HAP-1 (cell line): Measurements from ENCODE around the gene COMMD9.

ENCODE experiments used
- DNase-seq, 2 experiments: peaks; one replicate each; pipeline ENCODE4 v3.0.0-alpha.2; 2016 to 2020; ENCODE audit warnings: low spot score in 2 of 2
- H3K27me3 ChIP-seq: fragments of 250-450 bp; sonication (Bioruptor Pico); 2 replicates; pipeline ENCODE4 v1.5.1; 2020; ENCODE audit warnings: low read depth, mild to moderate bottlenecking, moderate library complexity
- H3K36me3 ChIP-seq: fragments of 250-450 bp; sonication (Bioruptor Pico); replicated peaks from 2 replicates; pipeline ENCODE4 v1.5.1; 2020; ENCODE audit warnings: mild to moderate bottlenecking
- H3K4me1 ChIP-seq: fragments of 250-450 bp; sonication (Bioruptor Pico); 2 replicates; pipeline ENCODE4 v1.5.1; 2020; ENCODE audit warnings: mild to moderate bottlenecking
- H3K4me3 ChIP-seq: fragments of 250-450 bp; sonication (Bioruptor Pico); 2 replicates; pipeline ENCODE4 v1.5.1; 2020; ENCODE audit warnings: mild to moderate bottlenecking, moderate library complexity
- H3K9me3 ChIP-seq: fragments of 250-450 bp; sonication (Bioruptor Pico); 2 replicates; pipeline ENCODE4 v1.5.1; 2020; ENCODE audit warnings: mild to moderate bottlenecking, moderate library complexity
- in situ Hi-C: fragments of 300-500 bp; cut with MboI; formaldehyde crosslinking; loops from 3 replicates; pipeline ENCODE4 v1.14.3; 2020; ENCODE audit warnings: low sequenced_read_pairs, inconsistent platforms, mixed read lengths

Gene COMMD9

DNA sequence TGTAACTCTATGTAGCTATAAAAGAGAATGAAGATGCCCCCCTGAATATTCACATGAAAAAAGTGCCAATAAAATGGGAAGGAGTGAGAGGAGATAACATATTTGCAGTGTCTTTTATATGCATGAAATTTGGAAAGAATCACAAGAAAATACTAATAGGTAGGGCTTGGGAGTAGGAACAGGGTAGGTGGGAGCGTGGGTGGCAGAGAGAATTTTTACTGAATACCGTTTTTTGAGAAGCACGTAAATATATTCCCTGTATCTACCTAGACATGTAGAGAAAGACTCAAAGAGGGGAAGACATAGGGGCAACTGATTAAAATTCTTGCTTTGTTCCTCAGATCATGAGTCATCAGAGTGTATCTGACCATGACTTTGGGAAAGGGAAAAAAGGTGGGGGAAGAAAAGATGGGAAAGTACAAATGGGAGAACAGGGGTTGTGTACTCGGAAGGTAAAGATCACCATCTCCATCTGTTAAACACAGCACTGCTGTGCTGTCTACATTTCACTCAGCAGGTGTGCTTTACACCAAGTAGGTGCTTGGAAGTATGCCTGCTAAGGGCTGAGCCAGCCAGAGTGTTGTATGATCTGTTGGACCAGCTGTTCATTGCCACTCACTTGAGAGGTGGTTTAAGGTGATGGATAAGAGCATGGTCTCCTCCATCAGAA is 22.8 kb upstream of the COMMD9 start:
- no peak overlapping the region for H3K4me3 ChIP-seq
- H3K9me3 ChIP-seq = no peaks in the 10 kb centered on the region
- in situ Hi-C loops = no loop called here
- DNase-seq = no peak
- peaks cover 32% of the 10 kb centered on the region for H3K27me3 ChIP-seq
- H3K36me3 ChIP-seq = no peaks in the 10 kb centered on the region
- no peaks in the 10 kb centered on the region for H3K4me1 ChIP-seq

DNA sequence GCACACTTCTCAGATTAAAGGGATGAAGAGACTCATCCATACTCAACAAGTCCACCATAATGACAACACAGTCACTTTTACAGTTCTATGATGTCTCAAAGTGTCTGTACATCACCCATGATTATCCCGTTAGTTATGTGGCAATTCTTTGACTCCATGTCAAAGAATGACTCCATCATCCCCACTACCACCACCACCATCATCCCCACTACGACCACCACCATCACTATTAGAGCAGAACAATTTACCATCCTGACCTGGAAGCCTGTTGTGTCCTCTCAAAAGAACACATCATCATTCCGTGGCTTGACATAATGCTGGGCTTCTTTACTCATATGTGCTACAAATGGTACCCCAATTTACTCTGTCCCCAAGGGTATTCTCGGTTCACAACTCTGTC is 20.6 kb upstream of the COMMD9 start:
- no peak overlapping the region for H3K4me3 ChIP-seq
- in situ Hi-C loops = loop anchor here (10.0 kb wide), 1 partner anchor 165 kb away; no protein-coding TSS in a partner anchor
- H3K36me3 ChIP-seq = no peaks in the 10 kb centered on the region
- no peak for DNase-seq
- no peaks in the 10 kb centered on the region for H3K4me1 ChIP-seq
- H3K9me3 ChIP-seq = no peaks in the 10 kb centered on the region
- H3K27me3 ChIP-seq = peaks cover 14% of the 10 kb centered on the region

DNA sequence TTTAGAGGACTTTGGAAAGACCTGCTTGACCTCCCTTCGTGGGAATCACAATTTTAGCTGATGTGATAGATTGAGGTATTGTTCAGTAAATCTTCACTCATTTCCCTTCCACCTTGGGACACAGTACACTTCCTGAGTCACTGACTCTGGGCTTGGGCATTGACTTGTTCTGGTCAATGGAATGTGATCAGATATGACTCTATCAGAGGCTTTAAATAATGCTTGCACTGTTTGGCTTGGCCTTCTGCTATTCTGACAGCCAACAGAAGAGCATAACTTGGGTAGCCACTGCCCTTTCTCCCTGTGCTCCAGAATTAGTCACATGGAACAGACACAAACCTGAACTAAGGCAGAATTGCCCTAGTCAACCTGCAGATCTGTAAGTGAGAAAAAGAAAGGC is 19.4 kb upstream of the COMMD9 start:
- Histone ChIP-seq H3K4me1 (no peaks in the 10 kb centered on the region), H3K36me3 (no peaks in the 10 kb centered on the region), H3K4me3 (no peak overlapping the region), H3K27me3 (peaks cover 2% of the 10 kb centered on the region), H3K9me3 (no peaks in the 10 kb centered on the region)
- no peak for DNase-seq
- in situ Hi-C loops = loop anchor here (10.0 kb wide), 1 partner anchor 166 kb away; no protein-coding TSS in a partner anchor

DNA sequence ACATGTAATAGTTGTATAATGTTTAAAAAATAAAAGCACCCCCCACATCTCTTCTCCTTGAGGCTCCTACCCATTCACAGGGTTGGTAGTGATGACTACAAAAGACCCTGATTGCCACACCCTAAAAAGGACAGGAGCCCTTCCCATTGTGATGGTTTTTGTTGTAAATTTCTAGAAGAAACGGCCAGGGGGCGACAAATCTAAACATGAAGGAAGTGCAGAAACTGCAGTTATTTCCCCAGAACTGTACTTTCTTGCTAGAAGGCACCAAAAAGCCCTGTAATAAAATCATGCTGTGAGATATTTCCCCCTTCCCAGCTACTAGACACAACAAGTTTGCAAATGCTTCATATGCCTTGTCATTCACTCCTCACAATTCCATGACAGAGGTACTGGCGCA is 17.7 kb upstream of the COMMD9 start:
- Histone ChIP-seq H3K4me1 (no peaks in the 10 kb centered on the region), H3K9me3 (no peaks in the 10 kb centered on the region), H3K36me3 (no peaks in the 10 kb centered on the region), H3K27me3 (no peaks in the 10 kb centered on the region), H3K4me3 (no peak overlapping the region)
- in situ Hi-C loops = loop anchor here (10.0 kb wide), 1 partner anchor 168 kb away; no protein-coding TSS in a partner anchor
- peak; percentile 22 to 55 for DNase-seq

DNA sequence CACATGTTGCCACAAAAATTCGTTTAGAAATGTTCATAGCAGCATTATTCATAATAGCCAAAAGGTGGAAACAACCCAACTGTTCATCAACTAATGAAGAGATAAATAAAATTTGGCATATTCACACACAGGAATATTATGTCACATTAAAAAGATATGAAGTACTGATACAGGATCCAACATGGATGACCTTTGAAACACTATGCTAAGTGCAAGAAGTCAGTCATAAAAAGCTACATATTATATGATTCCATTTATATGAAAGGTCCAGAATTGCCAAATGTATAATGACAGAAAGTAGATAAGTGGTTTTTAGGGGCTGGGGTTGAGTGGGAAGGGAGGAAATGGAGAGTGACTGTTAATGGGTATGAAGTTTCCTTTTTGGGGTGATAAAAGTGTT is 15.8 kb upstream of the COMMD9 start:
- H3K27me3 ChIP-seq = no peaks in the 10 kb centered on the region
- H3K9me3 ChIP-seq = no peaks in the 10 kb centered on the region
- in situ Hi-C loops = loop anchor here (10.0 kb wide), 1 partner anchor 170 kb away; no protein-coding TSS in a partner anchor
- no peaks in the 10 kb centered on the region for H3K4me1 ChIP-seq
- H3K4me3 ChIP-seq = no peak overlapping the region
- no peaks in the 10 kb centered on the region for H3K36me3 ChIP-seq
- no peak for DNase-seq

DNA sequence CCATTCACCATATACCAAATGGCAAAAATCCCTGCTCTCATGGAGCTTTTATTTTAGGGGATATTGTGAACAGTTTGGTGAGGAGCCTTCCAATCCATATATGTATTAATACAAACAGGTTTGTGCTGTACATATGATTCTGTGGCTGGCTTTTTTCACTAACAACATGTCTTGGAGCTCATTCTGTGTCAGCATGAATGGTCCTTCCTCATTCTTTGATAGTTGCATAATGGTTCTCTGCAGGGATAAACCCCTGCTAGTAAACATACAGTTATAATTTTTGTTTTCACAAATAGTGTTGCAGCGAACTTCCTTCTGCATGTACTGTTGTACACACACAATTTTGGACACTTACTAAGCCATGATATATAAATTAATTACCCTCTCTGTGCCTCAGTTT is 15.1 kb upstream of the COMMD9 start:
- DNase-seq = no peak
- no peaks in the 10 kb centered on the region for H3K36me3 ChIP-seq
- no peaks in the 10 kb centered on the region for H3K27me3 ChIP-seq
- H3K4me1 ChIP-seq = no peaks in the 10 kb centered on the region
- H3K4me3 ChIP-seq = no peak overlapping the region
- H3K9me3 ChIP-seq = no peaks in the 10 kb centered on the region
- in situ Hi-C loops = loop anchor here (10.0 kb wide), 1 partner anchor 170 kb away; no protein-coding TSS in a partner anchor

DNA sequence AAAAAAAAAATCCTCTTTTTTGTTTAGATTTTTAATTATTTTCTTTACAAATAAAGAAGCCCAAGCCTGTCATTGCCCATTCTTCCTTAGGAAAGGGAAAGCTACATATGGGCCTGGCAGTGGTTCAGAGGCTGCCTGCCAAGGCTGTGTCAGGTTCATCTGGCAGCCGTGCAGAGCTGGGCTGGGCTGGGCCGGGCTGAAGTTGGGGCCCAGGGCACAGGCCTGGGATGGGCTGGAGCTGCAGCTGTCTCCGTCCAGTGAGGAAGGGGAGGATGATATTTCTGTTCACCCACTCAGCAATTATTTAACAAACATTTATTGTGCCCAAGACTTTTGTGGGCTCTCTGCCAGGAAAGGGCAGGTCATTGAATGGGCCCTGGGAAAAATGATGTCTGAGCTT is 11.4 kb upstream of the COMMD9 start:
- Histone ChIP-seq H3K4me3 (no peak overlapping the region), H3K36me3 (no peaks in the 10 kb centered on the region), H3K9me3 (no peaks in the 10 kb centered on the region), H3K27me3 (no peaks in the 10 kb centered on the region), H3K4me1 (no peaks in the 10 kb centered on the region)
- in situ Hi-C loops = loop anchor here (10.0 kb wide), 1 partner anchor 174 kb away; no protein-coding TSS in a partner anchor
- no peak for DNase-seq

DNA sequence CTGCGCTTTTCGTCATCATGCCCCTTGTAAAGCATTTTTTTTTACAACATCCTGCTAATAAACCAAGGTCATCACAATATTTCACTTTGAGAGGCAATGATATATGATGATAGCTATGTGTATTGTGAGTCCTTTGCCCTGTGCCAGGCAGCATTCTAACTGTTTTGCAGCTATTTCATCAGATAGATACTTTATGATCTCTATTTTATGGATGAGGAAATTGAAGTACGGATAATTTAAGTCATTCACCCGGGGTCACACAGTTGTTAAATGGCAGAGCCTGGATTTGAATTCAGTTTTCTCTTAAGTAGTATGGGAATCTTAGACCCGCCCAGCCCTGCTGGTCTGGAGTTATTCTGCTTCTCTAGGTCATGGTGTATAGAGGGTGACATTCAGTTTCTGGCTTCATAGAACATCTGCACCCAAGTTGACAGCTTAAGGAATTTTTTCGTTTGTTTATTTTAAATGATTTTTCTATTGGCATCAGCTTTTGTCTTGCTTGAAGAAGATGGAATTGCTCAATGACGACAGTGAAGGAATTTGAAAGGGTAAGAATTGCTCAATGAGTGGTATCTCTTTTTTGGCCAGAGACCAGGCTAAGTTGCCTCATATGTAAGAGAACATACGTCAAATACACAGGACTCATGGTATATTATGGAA is 7.8 kb upstream of the COMMD9 start:
- no peak for DNase-seq
- Histone ChIP-seq H3K9me3 (no peaks in the 10 kb centered on the region), H3K36me3 (no peaks in the 10 kb centered on the region), H3K4me1 (no peaks in the 10 kb centered on the region), H3K27me3 (no peaks in the 10 kb centered on the region), H3K4me3 (no peak overlapping the region)
- in situ Hi-C loops = no loop called here

DNA sequence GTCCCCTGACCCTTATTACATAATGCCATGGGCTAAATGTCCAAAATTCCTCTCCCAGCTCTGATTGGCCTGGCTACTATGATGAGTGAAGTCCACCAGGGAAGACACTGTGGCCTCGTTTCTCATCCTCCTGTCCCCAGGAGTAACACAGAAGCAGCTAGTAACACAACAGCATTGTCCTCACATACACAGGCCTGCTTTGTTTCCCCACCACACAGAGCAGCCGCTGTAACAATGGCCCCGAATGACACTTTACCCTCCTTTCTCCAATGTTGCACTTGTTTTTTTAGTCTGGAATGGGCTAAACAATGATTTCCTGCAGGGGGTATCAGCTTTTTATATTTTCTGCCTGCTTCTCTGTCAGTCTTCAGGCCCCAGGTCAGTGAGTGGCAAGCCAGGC is 6.7 kb upstream of the COMMD9 start, which contains the start of gene PRR5L:
TSS of gene PRR5L (plus strand) at position 363 of the 400 bp plus-strand sequence. CDS start 104,834 bp downstream, outside the sequence.
- in situ Hi-C loops = no loop called here
- no peak for DNase-seq
- Histone ChIP-seq H3K27me3 (no peaks in the 10 kb centered on the region), H3K4me3 (no peak within 1 kb of the TSS), H3K36me3 (no peaks in the 10 kb centered on the region), H3K4me1 (no peaks in the 10 kb centered on the region), H3K9me3 (no peaks in the 10 kb centered on the region)

DNA sequence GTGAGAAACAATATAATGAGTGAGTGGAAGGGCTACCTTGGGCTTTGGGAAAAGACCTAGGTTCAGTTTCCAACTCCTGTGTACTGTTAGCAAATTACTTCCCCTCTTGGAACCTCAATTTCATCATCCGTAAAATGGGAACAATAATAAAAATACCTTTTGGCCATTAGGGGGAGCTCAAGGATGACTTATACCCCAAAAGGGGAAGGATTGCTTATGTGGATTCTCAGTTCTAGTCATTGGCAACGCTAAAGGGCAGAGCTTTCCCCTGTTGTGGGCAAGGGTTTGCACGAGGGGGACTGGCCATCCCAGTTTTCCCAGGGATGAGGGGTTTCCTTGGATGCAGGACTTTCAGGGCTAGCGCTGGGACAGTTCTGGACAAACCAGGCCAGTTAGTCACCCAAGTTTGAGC is 3.1 kb upstream of the COMMD9 start:
- Histone ChIP-seq H3K4me3 (no peak overlapping the region), H3K27me3 (no peaks in the 10 kb centered on the region), H3K9me3 (no peaks in the 10 kb centered on the region), H3K36me3 (no peaks in the 10 kb centered on the region), H3K4me1 (peaks cover 2% of the 10 kb centered on the region; the same call in 1 of the 2 replicates)
- in situ Hi-C loops = no loop called here
- peak in 1 of 2 experiments; percentile 12 for DNase-seq

DNA sequence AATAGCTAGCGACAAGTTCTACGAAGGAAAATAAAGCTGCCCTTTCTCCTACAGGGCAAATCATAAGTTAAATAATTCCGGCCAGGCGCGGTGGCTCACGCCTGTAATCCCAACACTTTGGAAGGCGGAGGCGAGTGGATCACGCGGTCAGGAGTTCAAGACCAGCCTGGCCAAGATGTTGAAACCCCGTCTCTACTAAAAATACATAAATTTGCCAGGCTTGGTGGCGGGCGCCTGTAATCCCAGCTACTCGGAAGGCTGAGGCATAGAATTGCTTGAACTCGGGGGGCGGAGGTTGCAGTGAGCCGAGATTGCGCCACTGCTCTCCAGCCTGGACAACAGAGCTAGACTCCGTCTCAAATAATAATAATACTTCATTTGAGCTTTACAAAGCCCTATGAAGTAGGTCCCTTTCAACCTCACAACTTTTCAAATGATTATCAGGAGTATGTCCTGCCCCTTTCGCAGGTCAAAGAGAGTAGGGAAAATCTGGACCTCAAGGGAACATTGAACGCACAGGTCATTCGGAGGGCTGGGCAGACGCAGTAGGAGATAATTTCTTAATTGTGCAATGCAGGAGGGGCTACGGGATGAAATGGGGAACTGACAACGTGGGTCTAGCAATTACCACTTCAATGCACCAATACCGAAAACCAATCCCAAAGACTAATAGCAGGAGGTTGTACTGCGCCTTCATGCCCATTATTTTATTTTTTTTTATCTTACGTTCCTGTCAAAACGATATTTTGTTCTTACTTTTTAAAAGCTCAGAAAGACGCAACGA is 590 bp downstream of the COMMD9 start:
- no peak for DNase-seq
- H3K4me1 ChIP-seq = peaks cover 2% of the 10 kb centered on the region; the same call in 1 of the 2 replicates
- peak overlapping the region; percentile 54 for H3K4me3 ChIP-seq
- no peaks in the 10 kb centered on the region for H3K9me3 ChIP-seq
- H3K36me3 ChIP-seq = no peaks in the 10 kb centered on the region
- in situ Hi-C loops = no loop called here
- no peaks in the 10 kb centered on the region for H3K27me3 ChIP-seq

DNA sequence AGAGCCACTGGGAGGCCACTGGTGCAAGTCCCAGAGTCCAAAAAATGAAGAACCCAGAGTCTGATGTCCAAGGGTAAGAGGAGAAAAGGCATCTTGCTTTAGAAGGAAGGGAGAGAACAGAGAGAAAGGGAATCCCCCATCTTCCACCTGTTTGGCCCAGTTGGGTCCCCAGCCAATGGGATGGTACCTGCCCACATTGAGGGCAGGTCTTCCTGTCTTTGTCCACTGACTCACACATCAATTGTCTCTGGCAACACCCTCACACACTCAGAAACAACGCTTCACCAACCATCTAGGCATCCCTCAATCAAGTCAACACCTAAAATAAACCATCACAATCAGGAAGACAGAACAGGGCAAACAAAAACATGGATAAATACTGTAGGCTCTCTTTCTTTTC is 6.3 kb downstream of the COMMD9 start:
- no peaks in the 10 kb centered on the region for H3K4me1 ChIP-seq
- in situ Hi-C loops = no loop called here
- no peak for DNase-seq

DNA sequence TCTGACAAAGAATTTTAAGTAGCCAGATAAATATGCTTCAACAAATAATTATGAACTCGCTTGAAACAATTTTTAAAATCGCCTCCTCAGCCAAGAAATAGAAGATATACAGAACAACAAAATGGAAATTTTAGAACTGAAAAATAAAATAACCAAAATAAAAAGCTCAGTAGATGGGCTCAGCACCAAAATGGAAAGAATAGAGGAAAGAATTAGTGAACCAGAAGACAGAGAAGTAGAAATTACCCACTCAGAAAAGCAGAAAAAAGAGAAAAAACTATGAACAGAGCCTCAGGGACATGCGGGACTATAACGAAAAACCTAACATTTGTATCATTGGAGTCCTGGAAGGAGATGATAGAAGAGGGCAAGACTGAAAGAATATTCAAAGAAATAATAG is 7.4 kb downstream of the COMMD9 start:
- in situ Hi-C loops = no loop called here
- no peaks in the 10 kb centered on the region for H3K9me3 ChIP-seq
- no peak for DNase-seq
- no peak overlapping the region for H3K4me3 ChIP-seq
- no peaks in the 10 kb centered on the region for H3K4me1 ChIP-seq
- no peaks in the 10 kb centered on the region for H3K27me3 ChIP-seq
- H3K36me3 ChIP-seq = no peaks in the 10 kb centered on the region

More for the DNA sequence above, 6.3 kb downstream of the COMMD9 start:
- Histone ChIP-seq H3K4me3 (no peak overlapping the region), H3K27me3 (no peaks in the 10 kb centered on the region), H3K9me3 (no peaks in the 10 kb centered on the region), H3K36me3 (no peaks in the 10 kb centered on the region)

DNA sequence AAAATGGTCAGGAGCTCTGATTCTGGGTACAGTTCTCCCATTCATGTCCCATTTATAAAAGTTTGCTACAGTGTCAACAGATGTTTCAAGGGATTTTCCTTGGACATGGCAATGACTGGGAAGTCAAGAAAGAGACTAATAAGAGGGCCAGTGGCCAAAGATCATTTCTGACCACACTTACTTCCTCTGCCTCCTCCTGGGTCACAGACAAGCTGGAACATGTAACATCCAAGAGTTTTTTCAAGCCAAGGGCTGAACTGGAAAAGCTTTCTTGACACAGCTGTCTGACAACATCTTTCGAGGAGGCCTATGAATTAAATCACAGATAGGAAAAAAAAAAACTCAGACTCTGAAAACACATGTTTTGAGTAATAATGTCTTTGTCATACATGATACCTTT is 8.7 kb downstream of the COMMD9 start:
- in situ Hi-C loops = no loop called here
- Histone ChIP-seq H3K4me3 (no peak overlapping the region), H3K9me3 (no peaks in the 10 kb centered on the region), H3K36me3 (no peaks in the 10 kb centered on the region), H3K4me1 (no peaks in the 10 kb centered on the region), H3K27me3 (no peaks in the 10 kb centered on the region)
- no peak for DNase-seq
